GM18511 (cell line): ENCODE measurements around the gene LPCAT2.

Source experiments
- ATAC-seq: cut with Tn5 transposase; IDR thresholded peaks from one replicate; pipeline ENCODE4 v1.9.1; 2021; ENCODE audit warnings: mild to moderate bottlenecking, moderate library complexity; ENCODE audit not compliant: unreplicated experiment

LPCAT2 gene

GRCh38 chr16:55479430-55480140 lies 29.3 kb upstream of the LPCAT2 start:
- ATAC-seq = no peak

GRCh38 chr16:55480228-55480655 lies 28.6 kb upstream of the LPCAT2 start:
- ATAC-seq = no peak

- no peak for ATAC-seq
Observed at GRCh38 chr16:55481023-55481422, 27.8 kb upstream of the LPCAT2 start.

- ATAC-seq = no peak
Observed at GRCh38 chr16:55482056-55482455, 26.8 kb upstream of the LPCAT2 start.

- ATAC-seq = no peak
Observed at GRCh38 chr16:55487048-55487803, 21.6 kb upstream of the LPCAT2 start.

- ATAC-seq = no peak
Observed at GRCh38 chr16:55488306-55488705, 20.6 kb upstream of the LPCAT2 start.

GRCh38 chr16:55489119-55489955 lies 19.5 kb upstream of the LPCAT2 start:
- ATAC-seq = no peak

- ATAC-seq = no peak
Observed at GRCh38 chr16:55489956-55490265, 19.0 kb upstream of the LPCAT2 start.

GRCh38 chr16:55490301-55490700 lies 18.6 kb upstream of the LPCAT2 start:
- ATAC-seq = no peak

GRCh38 chr16:55491691-55492090 lies 17.2 kb upstream of the LPCAT2 start:
- no peak for ATAC-seq

GRCh38 chr16:55492756-55493380 lies 16.0 kb upstream of the LPCAT2 start:
- ATAC-seq = no peak

- ATAC-seq = no peak
Observed at GRCh38 chr16:55494994-55495421, 13.9 kb upstream of the LPCAT2 start.

- ATAC-seq = no peak
Observed at GRCh38 chr16:55495616-55496289, 13.1 kb upstream of the LPCAT2 start.

- ATAC-seq = no peak
Observed at GRCh38 chr16:55496509-55497145, 12.2 kb upstream of the LPCAT2 start.

GRCh38 chr16:55497558-55497957 lies 11.3 kb upstream of the LPCAT2 start:
- no peak for ATAC-seq

- ATAC-seq = no peak
Observed at GRCh38 chr16:55498101-55498500, 10.8 kb upstream of the LPCAT2 start.

GRCh38 chr16:55499281-55499680 lies 9.6 kb upstream of the LPCAT2 start:
- ATAC-seq = no peak

- ATAC-seq = no peak
Observed at GRCh38 chr16:55499951-55500529, 8.8 kb upstream of the LPCAT2 start.

GRCh38 chr16:55500530-55501011 lies 8.3 kb upstream of the LPCAT2 start:
- ATAC-seq = no peak
